Liver (tissue), 3 donors: Measurements from ENCODE around the gene ABCC2.

Experiments
- CTCF ChIP-seq: fragments of 150-350 bp; IDR thresholded peaks from 2 replicates; pipeline ENCODE4 v1.5.1; 2017; ENCODE audit warnings: improper control_type of control experiment, low read depth, low read length; ENCODE audit not compliant: missing input control
- GABPA ChIP-seq, 2 donors: IDR thresholded peaks in 1 of 2; conservative IDR thresholded peaks in 1 of 2; 2 replicates each; pipeline ENCODE4 v1.6.1; 2016; ENCODE audit warnings: antibody characterized with exemption in 2 of 2, mild to moderate bottlenecking in 1 of 2, moderate library complexity in 1 of 2
- JUND ChIP-seq, 2 donors: IDR thresholded peaks; 2 replicates each; pipeline ENCODE4 v1.6.1; 2016; ENCODE audit warnings: antibody characterized with exemption in 2 of 2
- REST ChIP-seq: IDR thresholded peaks from 2 replicates; pipeline ENCODE4 v1.6.1; 2016; ENCODE audit warnings: antibody characterized with exemption, mild to moderate bottlenecking
- RXRA ChIP-seq, 2 donors: IDR thresholded peaks; 2 replicates each; pipeline ENCODE4 v1.6.1; 2017 to 2018; ENCODE audit warnings: antibody characterized with exemption in 2 of 2, mild to moderate bottlenecking in 1 of 2
- ZBTB33 ChIP-seq: IDR thresholded peaks from 2 replicates; pipeline ENCODE4 v1.6.1; 2016; ENCODE audit warnings: antibody characterized with exemption
- donor health status: healthy.
- donor health status: healthy.

GRCh38 chr10:99740933-99741559 is 41.4 kb upstream of the ABCC2 start:
- TF ChIP-seq GABPA (IDR thresholded peaks at IDR 0.05 in 1 of 2, conservative IDR thresholded peaks at IDR 0.05 in 1 of 2) (no peak), REST (no peak), ZBTB33 (no peak), CTCF (no peak), JUND (IDR thresholded peaks at IDR 0.05) (no peak), RXRA (IDR thresholded peaks at IDR 0.05) (no peak)
